Activated CD4-positive, alpha-beta T cell treated with anti-CD3 and anti-CD28 coated beads, Interleukin-2, amount 10 ng/mL, durations not matched to agents 7 days and 5 days (primary cell): ENCODE results near the gene RBBP5. TPM values are rescaled to one million over a fixed set of nuclear protein-coding genes. Genes with fewer than 3 reads are reported as not detected.
"Not testable (repeated sequence)": the region's sequence is repeated elsewhere in the genome, so short reads cannot be mapped to it uniquely, and the experiment has no call there.

Experiments
- CTCF ChIA-PET: fragments of 350-600 bp; sonication (Branson Sonifier 250); formaldehyde crosslinking; loops from one replicate; lab custom pipeline; 2021; ENCODE audit warnings: antibody characterized with exemption; lab: Charles Lee
- POLR2A ChIA-PET: fragments of 350-600 bp; sonication (Branson Sonifier 250); formaldehyde crosslinking; loops from one replicate; lab custom pipeline; 2021; ENCODE audit warnings: antibody characterized with exemption; lab: Charles Lee
- DNase-seq: peaks from one replicate; pipeline ENCODE4 v3.0.0-alpha.2; 2020
- H3K27ac Mint-ChIP-seq: one replicate; pipeline ENCODE4 v1.8.0; 2021; ENCODE audit warnings: mild to moderate bottlenecking, moderate library complexity, mixed read lengths
- H3K27me3 Mint-ChIP-seq: one replicate; pipeline ENCODE4 v1.8.0; 2021; ENCODE audit warnings: mixed read lengths
- H3K36me3 Mint-ChIP-seq: one replicate; pipeline ENCODE4 v1.8.0; 2021; ENCODE audit warnings: low read depth, mixed read lengths
- H3K4me1 Mint-ChIP-seq: one replicate; pipeline ENCODE4 v1.8.0; 2021; ENCODE audit warnings: mixed read lengths
- H3K4me3 Mint-ChIP-seq: one replicate; pipeline ENCODE4 v1.8.0; 2021; ENCODE audit warnings: mild to moderate bottlenecking, moderate library complexity, mixed read lengths
- H3K9me3 Mint-ChIP-seq: one replicate; pipeline ENCODE4 v1.8.0; 2021; ENCODE audit warnings: mixed read lengths
- total RNA-seq, 2 experiments: library from RNA; stranded (reverse); gene quantifications; one replicate each; pipeline ENCODE4 v1.2.3, GENCODE V29; 2021

The RBBP5 gene, protein sequence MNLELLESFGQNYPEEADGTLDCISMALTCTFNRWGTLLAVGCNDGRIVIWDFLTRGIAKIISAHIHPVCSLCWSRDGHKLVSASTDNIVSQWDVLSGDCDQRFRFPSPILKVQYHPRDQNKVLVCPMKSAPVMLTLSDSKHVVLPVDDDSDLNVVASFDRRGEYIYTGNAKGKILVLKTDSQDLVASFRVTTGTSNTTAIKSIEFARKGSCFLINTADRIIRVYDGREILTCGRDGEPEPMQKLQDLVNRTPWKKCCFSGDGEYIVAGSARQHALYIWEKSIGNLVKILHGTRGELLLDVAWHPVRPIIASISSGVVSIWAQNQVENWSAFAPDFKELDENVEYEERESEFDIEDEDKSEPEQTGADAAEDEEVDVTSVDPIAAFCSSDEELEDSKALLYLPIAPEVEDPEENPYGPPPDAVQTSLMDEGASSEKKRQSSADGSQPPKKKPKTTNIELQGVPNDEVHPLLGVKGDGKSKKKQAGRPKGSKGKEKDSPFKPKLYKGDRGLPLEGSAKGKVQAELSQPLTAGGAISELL
- 10 to 100 TPM; 22.2 to 24.7 TPM for total RNA-seq

DNA sequence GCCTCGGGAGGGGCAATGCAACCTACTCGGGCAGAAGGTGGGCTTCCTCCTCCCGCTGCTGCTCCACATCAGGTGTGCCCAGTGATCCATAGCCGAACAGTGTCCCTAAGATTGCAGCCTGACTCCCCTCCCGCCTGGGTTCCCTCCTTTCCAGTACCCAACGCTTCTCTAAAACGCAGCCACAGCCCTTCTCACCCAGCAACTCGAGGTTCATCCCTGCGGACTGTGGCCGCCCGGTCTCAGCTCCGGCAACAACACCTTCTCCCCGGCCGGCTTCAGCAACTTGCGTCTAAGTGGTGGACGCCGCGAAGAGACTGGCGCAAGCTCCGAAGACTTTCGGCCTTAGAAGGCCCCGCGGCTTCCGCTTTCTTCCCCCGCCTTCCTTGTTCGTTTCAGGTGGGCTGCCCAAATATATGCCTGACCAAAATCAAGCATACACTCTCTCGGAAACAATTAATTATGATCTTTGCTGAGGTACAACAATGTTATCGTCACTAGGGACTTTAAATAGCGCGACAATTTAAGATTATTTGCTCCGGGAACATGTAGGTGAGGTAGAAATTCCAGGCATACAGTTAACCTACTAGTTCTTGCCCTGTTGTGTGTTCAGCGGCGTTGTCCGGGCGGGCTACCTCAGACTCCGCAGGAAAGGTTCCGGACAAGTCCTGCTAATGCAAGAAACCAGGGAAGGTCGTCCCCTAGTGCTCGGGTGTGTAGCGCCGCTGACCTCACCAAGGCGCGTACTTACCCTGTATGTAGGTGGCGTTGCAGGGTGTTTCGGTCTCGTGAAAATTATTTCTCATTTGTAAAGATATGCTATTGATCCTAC, at the start of gene RBBP5:
Gene RBBP5 (minus strand): TSS at position 319 of the 829 bp plus-strand sequence. CDS start 105 bp downstream, at position 214.
- ChIA-PET CTCF (interaction anchor here (0.8 to 1.8 kb wide), 9 partner anchors 11 to 134 kb away, joined by 3 to 12 read pairs (median 4); no protein-coding TSS in a partner anchor), POLR2A (no interaction called here)
- no peaks in the 10 kb centered on the region for H3K27me3 Mint-ChIP-seq
- H3K9me3 Mint-ChIP-seq = no peaks in the 10 kb centered on the region
- peak within 1 kb of the TSS; percentile 98 for H3K27ac Mint-ChIP-seq
- H3K4me1 Mint-ChIP-seq = peaks cover 39% of the 10 kb centered on the region
- peak within 1 kb of the TSS; percentile 96 for H3K4me3 Mint-ChIP-seq
- peaks cover 6% of the 10 kb centered on the region for H3K36me3 Mint-ChIP-seq
- DNase-seq = peak; percentile 95

DNA sequence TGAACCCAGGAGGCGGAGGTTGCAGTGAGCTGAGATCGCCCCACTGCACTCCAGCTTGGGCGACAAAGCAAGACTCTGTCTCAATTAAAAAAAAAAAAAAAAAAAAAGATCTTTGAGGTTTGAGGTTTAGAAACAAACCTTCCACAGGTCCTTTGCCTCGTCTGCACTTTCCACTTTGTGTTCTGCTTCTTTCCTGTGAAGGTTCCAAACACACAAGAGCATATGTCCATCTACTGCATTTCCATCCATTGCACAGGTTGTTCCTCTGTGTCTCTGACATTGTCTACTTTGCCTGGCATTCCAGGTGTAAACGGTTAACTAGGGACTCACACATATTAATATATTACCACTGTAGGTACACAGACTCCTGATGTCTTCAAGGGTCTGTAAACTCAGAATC, 49.6 kb upstream of the RBBP5 start:
- DNase-seq = peak; percentile 35
- Mint-ChIP-seq H3K27ac (peak overlapping the region; percentile 0), H3K4me1 (peaks cover 29% of the 10 kb centered on the region), H3K9me3 (no peaks in the 10 kb centered on the region), H3K27me3 (no peaks in the 10 kb centered on the region), H3K36me3 (peaks cover 13% of the 10 kb centered on the region), H3K4me3 (no peak overlapping the region)
- CTCF ChIA-PET = interaction anchor here (0.6 to 0.9 kb wide), 2 partner anchors 17 to 226 kb away, joined by 3 read pairs; no protein-coding TSS in a partner anchor
- POLR2A ChIA-PET = no interaction called here

DNA sequence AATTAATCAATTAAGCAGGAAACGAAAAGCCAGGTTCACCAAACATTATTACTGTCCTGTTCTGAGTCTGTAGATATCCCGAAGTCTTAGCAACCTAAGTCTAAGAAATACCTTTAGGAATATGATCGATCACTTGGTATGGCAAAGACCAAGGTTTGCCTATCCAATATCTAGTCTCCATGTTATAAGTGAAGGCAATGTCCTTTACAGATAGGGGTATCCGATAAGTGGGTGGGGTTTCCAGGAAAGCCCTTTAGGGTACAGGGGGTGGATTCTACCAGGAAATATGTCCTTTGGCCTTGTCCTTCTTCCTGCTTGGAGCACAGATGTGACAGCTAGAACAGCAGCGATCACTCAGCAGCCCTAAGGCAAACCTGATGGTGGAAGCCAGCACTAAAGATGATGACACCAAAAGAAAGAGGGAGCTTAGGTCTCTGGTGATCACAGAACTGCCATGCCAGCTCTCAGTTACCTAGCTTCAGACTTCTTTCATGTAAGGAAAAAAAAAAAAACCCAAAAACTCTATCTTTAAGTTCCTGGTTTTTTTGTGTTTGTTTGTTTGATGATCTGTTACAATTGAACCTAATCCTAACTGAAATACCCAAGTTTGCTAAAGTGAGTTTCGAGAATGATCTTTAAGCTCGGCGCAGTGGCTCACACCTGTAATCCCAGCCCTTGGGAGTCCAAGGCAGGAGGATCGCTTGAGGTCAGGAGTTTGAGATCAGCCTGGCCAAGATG, 48.9 kb upstream of the RBBP5 start:
- Mint-ChIP-seq H3K36me3 (peaks cover 13% of the 10 kb centered on the region), H3K27me3 (no peaks in the 10 kb centered on the region), H3K4me1 (peaks cover 30% of the 10 kb centered on the region), H3K4me3 (no peak overlapping the region), H3K9me3 (no peaks in the 10 kb centered on the region), H3K27ac (peak overlapping the region; percentile 0)
- DNase-seq = no peak
- ChIA-PET POLR2A (no interaction called here), CTCF (interaction anchor here (0.6 to 0.9 kb wide), 2 partner anchors 17 to 26 kb away, joined by 3 to 4 read pairs; no protein-coding TSS in a partner anchor)

DNA sequence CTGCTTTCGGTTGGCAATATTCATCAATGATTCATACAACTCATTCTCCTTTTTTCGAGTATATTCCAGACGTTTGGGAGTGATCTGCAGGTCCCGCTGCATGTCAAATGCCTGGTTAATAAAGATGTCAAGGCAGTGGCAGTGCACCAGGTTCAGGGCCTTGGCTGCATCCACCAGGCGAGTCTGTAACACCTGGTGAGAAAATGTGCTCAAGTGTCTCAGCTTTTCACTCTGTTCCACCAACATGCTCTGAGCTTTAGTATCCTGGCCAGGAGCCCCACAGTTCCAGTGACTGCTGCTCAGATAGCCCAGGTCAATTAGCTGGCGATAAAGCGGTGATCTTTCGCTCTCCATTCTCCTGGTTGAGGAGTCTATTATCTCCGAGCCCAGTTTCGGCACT, 47.5 kb upstream of the RBBP5 start:
- POLR2A ChIA-PET = no interaction called here
- H3K27me3 Mint-ChIP-seq = no peaks in the 10 kb centered on the region

DNA sequence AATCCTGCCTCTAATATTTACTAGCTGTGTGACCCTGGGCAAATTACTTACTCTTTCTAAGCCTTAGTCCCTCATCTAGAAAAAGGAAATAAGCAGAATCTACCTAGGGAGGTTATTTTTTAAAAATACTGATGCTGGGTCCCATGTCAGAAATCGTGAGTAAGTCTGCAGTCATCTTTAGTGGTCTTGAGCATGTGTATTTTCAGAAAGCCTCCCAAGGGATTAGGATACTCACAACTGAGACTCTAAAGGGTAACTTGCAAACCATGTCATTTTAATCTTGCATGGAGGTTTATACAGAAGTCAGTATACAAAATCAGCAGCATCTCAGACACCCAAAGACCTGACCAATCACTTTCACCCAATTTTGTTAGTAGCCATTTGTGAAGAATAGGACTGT, 46.5 kb upstream of the RBBP5 start:
- no peaks in the 10 kb centered on the region for H3K27me3 Mint-ChIP-seq
- no peak overlapping the region for H3K4me3 Mint-ChIP-seq
- H3K4me1 Mint-ChIP-seq = peaks cover 36% of the 10 kb centered on the region
- H3K27ac Mint-ChIP-seq = no peak overlapping the region
- DNase-seq = no peak
- H3K9me3 Mint-ChIP-seq = no peaks in the 10 kb centered on the region
- POLR2A ChIA-PET = no interaction called here
- CTCF ChIA-PET = no interaction called here
- H3K36me3 Mint-ChIP-seq = peaks cover 27% of the 10 kb centered on the region

More for the DNA sequence above, 47.5 kb upstream of the RBBP5 start:
- Mint-ChIP-seq H3K4me1 (peaks cover 30% of the 10 kb centered on the region), H3K36me3 (peaks cover 19% of the 10 kb centered on the region), H3K27ac (no peak overlapping the region), H3K4me3 (no peak overlapping the region), H3K9me3 (no peaks in the 10 kb centered on the region)
- CTCF ChIA-PET = interaction anchor here (0.7 kb wide), 1 partner anchor 112 kb away, joined by 3 read pairs; no protein-coding TSS in a partner anchor
- DNase-seq = no peak

DNA sequence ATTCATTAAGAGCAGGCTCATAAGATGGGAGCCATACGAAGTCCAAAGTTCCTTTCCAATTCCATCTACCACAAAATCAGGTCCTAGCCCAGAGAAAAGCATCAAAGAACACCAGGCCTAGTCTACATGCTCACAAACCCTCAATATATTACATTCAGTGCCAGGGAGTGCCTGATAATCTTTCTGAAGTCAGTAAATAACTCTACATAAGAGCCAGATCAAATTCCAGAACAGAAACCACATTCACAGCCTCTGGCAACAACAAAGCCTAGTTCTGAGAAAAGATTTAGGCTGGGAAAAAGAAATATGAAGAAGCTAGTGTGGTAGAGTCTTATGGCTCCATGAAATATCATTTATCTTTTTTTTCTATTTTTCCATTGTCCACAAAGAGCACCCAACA, 40.5 kb upstream of the RBBP5 start:
- H3K36me3 Mint-ChIP-seq = peaks cover 64% of the 10 kb centered on the region
- DNase-seq = no peak
- H3K4me3 Mint-ChIP-seq = no peak overlapping the region
- ChIA-PET CTCF (no interaction called here), POLR2A (no interaction called here)
- no peaks in the 10 kb centered on the region for H3K9me3 Mint-ChIP-seq
- H3K4me1 Mint-ChIP-seq = peaks cover 24% of the 10 kb centered on the region
- no peaks in the 10 kb centered on the region for H3K27me3 Mint-ChIP-seq
- H3K27ac Mint-ChIP-seq = no peak overlapping the region

DNA sequence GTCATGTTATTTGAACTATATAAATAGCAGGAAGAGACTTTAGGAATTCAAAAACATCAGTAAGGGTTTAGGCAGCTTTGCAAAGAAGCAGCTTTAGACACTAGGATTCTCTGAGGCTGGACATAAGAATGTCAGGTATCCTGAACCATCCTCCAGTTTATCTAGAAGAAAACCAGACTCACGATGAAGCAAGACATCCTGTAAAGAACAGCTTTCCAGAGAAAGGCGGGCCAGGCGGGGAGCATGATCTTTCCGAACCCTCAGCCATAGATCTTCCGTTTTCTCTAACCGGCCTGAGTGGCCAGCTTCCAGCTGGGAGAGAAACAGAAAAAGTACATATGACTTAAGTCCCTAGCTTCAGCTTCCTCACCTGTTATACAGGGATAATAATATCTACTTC, 39.3 kb upstream of the RBBP5 start:
- DNase-seq = no peak
- Mint-ChIP-seq H3K4me1 (peaks cover 22% of the 10 kb centered on the region), H3K4me3 (no peak overlapping the region), H3K36me3 (peaks cover 75% of the 10 kb centered on the region), H3K9me3 (peaks cover 10% of the 10 kb centered on the region), H3K27me3 (no peaks in the 10 kb centered on the region), H3K27ac (no peak overlapping the region)
- POLR2A ChIA-PET = no interaction called here
- CTCF ChIA-PET = interaction anchor here (1.7 kb wide), 1 partner anchor 99 kb away, joined by 3 read pairs; no protein-coding TSS in a partner anchor

DNA sequence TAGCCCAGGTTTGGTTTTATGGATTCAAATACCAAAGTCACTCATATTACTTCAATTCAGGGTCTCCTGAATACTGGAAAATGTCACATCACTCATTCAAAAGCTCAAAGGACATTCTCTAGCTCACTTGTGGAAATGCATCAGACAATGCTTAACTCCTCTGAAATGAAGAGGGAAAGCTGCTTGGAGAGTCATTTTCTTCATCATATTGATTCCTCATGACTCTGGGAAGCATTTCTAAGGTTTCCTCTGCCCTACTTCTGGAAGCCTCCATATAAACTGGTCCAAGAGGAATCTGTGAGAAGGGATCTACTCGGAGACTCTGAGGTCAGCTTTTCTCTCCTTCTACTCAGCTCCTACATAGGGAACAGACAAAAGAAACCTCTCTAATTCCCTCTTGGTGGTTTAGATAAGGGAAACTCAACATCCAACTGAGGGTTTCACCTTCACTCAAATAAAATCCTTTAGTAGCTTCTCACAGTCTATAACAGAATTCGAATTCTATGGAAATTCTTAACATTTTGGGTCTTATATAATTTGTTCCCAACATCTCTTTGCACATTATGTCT, 36.4 kb upstream of the RBBP5 start:
- Mint-ChIP-seq H3K4me3 (no peak overlapping the region), H3K27me3 (no peaks in the 10 kb centered on the region), H3K27ac (no peak overlapping the region), H3K36me3 (peaks cover 85% of the 10 kb centered on the region), H3K9me3 (peaks cover 16% of the 10 kb centered on the region), H3K4me1 (peaks cover 15% of the 10 kb centered on the region)
- DNase-seq = no peak
- POLR2A ChIA-PET = interaction anchor here (0.7 kb wide), 1 partner anchor 286 kb away, joined by 6 read pairs; no protein-coding TSS in a partner anchor
- CTCF ChIA-PET = interaction anchor here (0.8 to 2.3 kb wide), 6 partner anchors 9 to 98 kb away, joined by 3 to 8 read pairs (median 3); no protein-coding TSS in a partner anchor

DNA sequence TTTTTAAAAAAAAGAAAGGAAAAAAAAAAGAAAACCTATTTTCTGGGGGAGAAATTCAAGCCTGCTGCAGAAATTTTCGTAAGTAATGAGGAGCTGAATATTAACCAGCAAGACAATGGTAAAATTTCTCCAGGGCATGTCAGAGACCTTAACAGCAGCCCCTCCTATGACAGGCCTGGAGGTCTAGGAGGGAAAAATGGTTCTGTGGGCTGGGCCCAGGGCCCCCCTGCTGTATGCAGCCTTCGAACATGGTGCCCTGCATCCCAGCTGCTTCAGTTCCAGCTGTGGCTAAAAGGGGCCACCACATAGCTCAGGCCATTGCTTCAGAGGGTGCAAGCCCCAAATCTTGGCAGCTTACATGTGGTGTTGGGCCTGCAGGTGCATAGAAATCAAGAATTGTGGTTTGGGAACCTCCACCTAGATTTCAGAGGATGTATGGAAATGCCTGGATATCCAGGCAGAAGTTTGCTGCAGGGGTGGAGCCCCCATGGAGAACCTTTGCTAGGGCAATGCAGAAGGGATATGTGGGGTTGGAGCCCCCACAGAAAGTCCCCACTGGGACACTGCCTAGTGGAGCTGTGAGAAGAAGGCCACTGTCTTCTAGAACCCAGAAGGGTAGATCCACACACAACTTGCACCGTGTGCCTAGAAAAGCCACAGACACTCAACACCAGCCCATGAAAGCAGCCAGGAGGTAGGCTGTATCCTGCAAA, 34.0 kb upstream of the RBBP5 start:
- H3K4me3 Mint-ChIP-seq, DNase-seq, POLR2A ChIA-PET, H3K27me3 Mint-ChIP-seq, H3K4me1 Mint-ChIP-seq, H3K27ac Mint-ChIP-seq: not testable (repeated sequence)
- peaks cover 68% of the 10 kb centered on the region for H3K36me3 Mint-ChIP-seq
- H3K9me3 Mint-ChIP-seq = peaks cover 16% of the 10 kb centered on the region
- CTCF ChIA-PET = interaction anchor here (1.3 to 2.0 kb wide), 2 partner anchors 8 to 9 kb away, joined by 4 to 6 read pairs; no protein-coding TSS in a partner anchor

DNA sequence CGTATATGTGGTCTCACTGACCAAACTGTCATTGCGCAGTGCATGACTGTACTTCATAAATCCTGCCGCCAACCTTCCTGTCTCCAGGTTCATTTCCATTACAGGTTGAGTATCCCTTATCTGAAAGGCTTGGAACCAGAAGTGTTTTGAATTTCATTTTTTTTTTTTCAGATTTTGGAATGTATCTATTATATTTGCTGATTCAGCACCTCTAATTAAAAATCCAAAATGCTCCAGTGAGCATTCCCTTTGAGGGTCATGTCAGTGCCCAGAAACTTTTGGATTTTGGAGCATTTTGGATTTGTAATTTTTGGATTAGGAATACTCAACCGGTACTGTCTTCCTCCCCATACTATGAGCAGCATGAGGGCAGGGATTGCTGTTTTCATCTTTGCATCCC, 30.7 kb upstream of the RBBP5 start:
- no peaks in the 10 kb centered on the region for H3K4me1 Mint-ChIP-seq
- CTCF ChIA-PET = interaction anchor here (0.6 to 1.3 kb wide), 2 partner anchors 27 to 32 kb away, joined by 3 read pairs; no protein-coding TSS in a partner anchor

More for the DNA sequence above, 30.7 kb upstream of the RBBP5 start:
- Mint-ChIP-seq H3K27me3 (no peaks in the 10 kb centered on the region), H3K4me3 (no peak overlapping the region), H3K27ac (no peak overlapping the region), H3K9me3 (peaks cover 16% of the 10 kb centered on the region), H3K36me3 (peaks cover 43% of the 10 kb centered on the region)
- POLR2A ChIA-PET = no interaction called here
- DNase-seq = no peak
